DMS53 treated with DMSO at 0.1 percent for 48 hours (cell line): ENCODE results near the gene ACTN2.
"Not testable (repeated sequence)": the region's sequence is repeated elsewhere in the genome, so short reads cannot be mapped to it uniquely, and the experiment has no call there.

ENCODE experiments used
- DNase-seq: peaks from one replicate; lab custom pipeline; 2025; ENCODE audit not compliant: unreplicated experiment; lab: John Stamatoyannopoulos, UW

The ACTN2 gene

DNA sequence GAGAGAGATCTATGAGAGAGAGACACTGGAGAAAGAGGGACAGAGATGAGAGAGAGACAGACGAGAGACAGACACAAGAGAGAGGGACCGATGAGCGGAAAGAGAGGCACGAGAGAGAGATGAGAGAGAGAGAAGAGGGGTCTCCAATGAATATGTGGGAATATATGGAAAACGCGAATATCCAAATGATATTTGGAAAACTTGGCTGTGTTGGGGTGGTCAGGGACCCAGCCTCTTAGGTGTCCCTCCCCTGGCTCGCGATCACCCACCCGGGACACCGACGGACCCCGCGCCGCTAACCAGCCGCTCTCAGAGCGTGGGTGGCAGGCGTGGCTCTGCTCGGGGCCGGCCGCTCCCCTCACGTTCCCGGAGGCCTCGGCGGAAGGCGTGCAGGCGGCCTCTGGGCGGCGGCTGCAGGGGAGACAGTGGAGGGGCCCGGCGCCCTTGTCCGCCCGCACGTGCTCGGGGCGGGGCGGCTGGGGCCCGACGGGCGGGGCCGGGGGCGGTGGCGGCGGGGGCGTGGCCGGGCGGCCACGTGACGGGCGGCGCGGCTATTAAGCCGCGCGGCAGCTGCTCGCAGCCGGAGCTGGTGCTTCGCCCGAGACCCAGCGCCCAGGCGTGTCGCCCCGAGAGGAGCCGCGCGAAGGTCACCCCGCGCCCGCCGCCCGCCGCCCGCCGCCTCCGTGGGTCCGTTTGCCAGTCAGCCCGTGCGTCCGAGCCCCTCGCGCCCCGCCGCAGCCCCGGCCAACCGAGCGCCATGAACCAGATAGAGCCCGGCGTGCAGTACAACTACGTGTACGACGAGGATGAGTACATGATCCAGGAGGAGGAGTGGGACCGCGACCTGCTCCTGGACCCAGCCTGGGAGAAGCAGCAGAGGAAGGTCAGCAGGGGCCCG lies at the start of gene ACTN2:
Gene ACTN2, plus strand, starts transcription at position 583 of the 898 bp plus-strand sequence. Its CDS starts 175 bp downstream, at position 758.
- peak; percentile 29 for DNase-seq

DNA sequence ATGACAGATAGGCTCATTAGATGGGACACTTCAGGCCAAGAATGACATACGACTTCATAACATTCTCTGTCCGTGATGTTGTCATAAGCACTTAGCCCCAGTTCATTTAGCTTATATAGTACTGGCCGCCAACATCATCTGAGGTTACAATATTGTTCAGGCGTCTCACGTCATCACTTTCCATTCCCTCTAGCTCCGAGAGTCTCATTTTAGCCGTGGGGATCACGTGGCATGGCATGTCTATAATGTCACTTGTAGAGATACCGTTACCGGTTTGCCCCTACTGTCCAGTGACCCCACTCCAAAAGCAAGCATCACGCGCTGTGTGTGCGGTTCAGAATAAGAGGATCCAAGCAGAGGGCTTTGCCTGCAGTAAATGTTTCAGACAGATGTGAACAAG lies 47.4 kb upstream of the ACTN2 start:
- DNase-seq = no peak

DNA sequence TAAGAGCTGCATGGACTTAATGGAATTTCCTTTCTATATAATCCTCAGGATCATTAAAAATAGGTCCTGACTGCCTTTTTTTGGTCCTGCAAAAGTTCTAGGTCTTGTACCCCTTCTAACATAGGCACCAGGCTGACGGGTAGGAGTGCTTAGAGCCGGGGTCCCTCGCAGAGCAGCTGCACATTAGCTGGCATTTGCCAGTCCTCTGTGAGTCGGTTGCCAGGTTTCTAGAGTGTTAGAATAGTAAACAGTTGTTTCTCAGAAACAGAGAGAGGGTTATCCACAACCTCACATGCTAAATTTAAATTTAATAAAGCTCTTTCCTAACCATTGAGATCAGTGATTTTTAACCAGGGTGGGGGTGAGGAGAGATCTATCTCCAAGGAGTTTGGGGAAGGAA lies 46.6 kb upstream of the ACTN2 start:
- DNase-seq = no peak

DNA sequence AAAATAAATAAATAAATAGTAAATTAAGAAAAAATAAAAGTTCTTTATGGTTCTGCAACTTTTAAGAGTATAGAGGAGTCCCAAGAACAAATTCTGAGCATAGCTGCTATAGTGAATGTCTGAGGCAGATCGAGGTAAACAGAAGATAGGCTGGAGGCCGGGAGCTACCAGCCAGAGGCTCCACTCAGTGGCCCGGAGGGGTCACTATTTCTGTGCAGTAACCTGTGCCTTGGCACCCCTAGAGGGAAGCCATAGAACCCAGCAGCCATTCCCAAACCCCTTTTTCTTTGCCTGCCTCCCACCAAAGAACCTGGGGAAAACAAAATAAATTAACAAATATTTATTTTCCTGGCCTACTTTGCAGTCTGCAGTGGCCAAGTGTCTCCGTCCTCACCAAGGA lies 43.5 kb upstream of the ACTN2 start:
- no peak for DNase-seq

DNA sequence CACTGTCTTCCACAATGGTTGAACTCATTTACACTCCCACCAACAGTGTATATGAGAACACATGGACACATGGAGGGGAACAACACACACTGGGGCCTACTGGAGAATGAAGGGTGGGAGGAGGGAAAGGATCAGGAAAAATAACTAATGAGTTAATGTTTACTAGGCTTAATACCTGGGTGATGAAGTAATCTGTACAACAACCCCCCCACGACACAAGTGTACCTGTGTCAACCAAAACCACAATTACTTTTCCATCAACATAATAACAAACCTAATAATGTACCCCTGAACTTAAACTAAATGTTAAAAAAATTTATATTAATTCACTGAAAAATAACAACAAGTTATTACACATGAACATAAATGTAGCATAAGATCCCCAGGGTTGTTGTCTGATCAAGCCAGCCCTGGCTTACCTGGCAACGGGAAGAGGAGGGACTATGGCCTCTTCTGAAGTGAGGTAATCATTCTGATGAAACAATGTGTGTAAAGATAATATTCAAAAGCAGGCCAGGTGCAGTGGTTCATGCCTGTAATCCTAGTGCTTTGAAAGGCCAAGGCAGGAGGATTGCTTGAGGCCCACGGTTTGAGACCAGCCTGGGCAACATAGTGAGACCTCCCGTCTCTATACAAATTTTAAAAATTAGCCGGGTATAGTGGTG lies 41.2 kb upstream of the ACTN2 start:
- peak; percentile 33 for DNase-seq

DNA sequence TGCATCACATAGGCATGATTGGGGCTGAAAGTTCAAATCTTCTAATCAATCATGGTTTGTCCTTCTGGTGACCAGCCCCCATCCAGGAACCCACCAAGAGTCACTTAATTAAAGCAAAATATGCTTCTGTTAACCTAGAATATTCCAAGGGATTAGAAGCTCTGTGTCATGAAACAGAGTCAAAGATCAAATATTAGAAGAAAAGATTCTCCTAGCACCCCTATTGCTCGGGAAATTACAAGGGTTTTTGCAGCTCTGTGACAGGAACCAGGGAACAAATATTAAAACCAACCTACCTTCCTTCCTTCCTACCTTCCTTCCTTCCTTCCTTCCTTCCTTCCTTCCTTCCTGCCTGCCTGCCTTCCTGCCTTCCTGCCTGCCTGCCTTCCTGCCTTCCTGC lies 31.8 kb upstream of the ACTN2 start:
- DNase-seq = no peak

- no peak for DNase-seq
Observed at GRCh38 chr1:236654957-236655356, 31.3 kb upstream of the ACTN2 start.

GRCh38 chr1:236657398-236657797 lies 28.9 kb upstream of the ACTN2 start:
- DNase-seq = no peak

DNA sequence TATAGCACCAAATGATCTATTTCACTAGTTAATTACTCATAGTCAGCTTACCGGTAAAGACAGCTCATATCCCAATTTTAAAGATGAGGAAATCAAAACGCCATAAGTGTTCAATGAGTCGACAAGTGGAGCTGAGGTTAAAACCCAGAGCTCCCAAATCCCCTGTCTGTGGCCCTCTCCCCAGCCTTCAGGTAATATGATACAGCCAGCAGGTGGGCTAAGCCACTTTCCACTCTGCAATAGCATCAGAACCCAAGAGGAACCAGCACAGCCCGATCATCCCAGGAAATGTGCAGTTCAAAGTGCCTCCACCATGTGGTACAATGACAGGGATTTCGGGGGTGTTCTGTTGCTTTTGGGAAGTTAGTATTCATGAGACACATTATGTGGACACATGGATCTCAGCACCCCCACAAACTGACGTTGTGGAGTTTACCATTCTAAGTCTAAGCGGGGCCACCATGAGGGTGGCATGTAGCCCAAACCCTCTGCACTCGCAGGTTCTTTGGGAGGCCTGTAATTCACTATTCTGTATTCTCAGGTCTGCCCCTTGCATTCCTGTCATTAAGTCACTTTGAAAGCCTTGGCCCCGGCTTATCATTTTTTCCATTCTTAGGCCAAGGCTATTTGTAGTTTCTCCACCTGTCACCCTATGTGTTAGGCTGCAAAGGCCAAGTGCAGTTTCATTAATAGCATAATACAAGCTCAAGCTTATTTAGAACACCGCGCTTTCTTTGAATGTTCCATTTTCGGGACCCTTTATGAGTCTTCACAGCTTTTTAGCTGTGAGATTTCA lies 26.3 kb upstream of the ACTN2 start:
- DNase-seq = no peak

DNA sequence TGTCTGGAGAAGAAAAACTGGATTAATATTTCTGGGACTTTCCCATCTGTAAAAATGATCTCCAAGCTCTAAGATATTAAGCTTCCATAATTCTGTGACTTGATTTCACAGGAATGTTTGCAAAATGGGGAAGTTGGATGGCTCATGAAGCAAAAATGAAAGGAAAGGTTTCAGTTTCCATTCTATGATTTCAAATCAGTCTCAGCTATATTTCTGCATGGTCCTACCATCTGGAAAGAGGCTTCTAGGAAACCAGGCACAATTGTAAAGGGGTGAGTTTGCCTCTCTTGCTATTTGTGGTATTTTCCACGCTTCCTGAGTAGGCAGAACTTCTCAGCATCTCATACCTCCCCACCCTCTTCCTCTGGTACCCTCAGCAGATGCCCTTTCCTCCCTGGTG lies 22.4 kb upstream of the ACTN2 start:
- DNase-seq = no peak

- DNase-seq = not testable (repeated sequence)
Observed at GRCh38 chr1:236668909-236669308, 17.4 kb upstream of the ACTN2 start.

- DNase-seq = no peak
Observed at GRCh38 chr1:236670060-236670459, 16.2 kb upstream of the ACTN2 start.

DNA sequence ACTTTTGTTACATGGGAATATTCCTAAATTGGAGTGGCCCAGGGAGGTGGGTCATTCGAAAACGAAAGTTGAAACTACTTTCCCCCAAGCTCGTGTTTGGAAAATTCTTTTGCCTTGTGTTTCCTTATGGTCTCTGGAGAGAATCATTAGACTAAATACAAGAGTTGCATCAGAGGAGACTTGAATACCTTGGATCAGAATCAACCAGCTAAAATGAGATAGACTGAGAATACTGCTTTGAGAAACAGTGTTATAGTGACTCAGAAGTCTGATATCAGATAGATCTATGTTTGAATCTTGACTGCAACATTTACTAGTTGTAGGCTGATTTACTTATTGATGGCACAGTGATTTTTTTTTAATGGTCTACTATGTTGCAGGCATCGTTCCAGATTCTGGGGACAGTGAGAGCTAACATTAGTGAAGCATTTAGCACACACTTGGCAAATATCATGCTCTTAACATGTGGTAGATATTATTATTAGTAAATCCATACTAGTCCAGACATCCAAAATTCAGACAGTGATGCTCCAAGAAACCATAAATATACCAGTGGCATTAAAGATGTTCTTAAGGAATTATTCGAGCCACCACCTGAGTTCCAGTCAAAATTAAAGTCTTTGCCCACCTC lies 12.9 kb upstream of the ACTN2 start:
- DNase-seq = no peak

DNA sequence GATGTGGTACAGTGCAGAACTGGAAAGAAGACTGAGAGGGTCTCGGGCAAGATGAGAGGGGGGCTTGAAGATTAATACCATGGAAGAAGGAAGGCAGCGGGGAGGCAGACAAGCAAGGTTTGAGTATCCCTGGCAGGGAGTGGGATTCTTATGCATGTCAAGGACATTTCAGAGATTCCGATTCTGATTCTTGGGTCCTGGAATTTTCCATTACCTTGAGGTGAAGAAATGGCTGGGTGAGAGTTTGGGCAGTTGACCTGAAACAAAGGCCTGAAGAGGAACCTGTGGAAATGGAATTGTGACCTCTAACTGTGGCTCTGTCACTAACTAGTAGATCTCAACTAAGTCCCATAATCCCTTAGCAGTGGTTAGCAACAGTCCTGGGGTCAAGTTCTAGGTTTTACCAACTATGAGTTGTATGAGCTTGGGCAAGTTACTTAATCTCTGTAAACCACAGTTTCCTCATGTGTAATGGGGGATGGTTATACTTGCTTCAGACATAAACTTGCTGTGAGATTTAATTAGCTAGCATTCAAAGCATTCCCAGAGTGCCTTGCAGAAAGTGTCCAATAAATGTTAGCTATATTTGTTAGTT lies 8.6 kb upstream of the ACTN2 start:
- no peak for DNase-seq

GRCh38 chr1:236681219-236681618 lies 5.1 kb upstream of the ACTN2 start:
- DNase-seq = no peak

- DNase-seq = no peak
Observed at GRCh38 chr1:236685205-236685916, 938 bp upstream of the ACTN2 start.

- DNase-seq = peak; percentile 24
Observed at GRCh38 chr1:236686815-236687160, 489 bp downstream of the ACTN2 start.

GRCh38 chr1:236687273-236687672 lies 974 bp downstream of the ACTN2 start:
- DNase-seq = no peak

DNA sequence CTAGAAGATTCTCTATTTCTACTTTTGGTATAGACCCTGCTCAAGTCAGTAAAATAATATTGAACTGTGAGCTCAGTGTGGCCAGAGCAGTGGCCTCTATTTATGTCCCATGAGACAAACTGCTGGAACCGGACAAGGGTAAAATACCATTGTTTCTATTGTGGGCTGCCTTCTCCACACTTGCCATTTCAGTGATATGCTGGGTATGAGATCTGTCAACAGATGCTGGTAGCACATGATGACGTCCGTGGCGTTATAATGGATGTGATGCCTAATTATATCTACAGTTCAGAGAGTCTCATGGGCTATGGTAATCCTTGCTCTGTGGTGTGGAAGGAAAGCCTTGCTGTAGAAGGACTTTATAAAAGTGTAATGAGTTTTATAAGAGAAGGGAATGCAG lies 2.4 kb downstream of the ACTN2 start:
- no peak for DNase-seq
